Right renal pelvis (tissue), 4 donors: Measurements from ENCODE around the gene EPB41L3. TPM values are rescaled to one million over a fixed set of nuclear protein-coding genes. Genes with fewer than 3 reads are reported as not detected.

Source experiments
- polyA plus RNA-seq, 4 donors: library from polyadenylated mRNA; unstranded; fragments of 120-200 nt; gene quantifications; one replicate each; pipeline ENCODE4 v1.2.1, GENCODE V29; 2013; ENCODE audit not compliant: insufficient read length in 4 of 4

Gene EPB41L3
- polyA plus RNA-seq, 4 donors = 58.4 to 63.6 (median 60.0) TPM

Other genes starting within 250 kb of the EPB41L3 start
- gene ZBTB14, start 248.3 kb downstream of the EPB41L3 start, polyA plus RNA-seq = 10 to 100 TPM; 20.3 to 28.0 (median 25.9) TPM